Sigmoid colon (tissue), 7 donors: ENCODE results near the gene NUDT9. TPM values are rescaled to one million over a fixed set of nuclear protein-coding genes. Genes with fewer than 3 reads are reported as not detected.
A peak's percentile ranks its signal among the peaks of the same experiment; 100 is the strongest.

Experiments
- DNase-seq: peaks from one replicate; pipeline ENCODE4 v3.0.0-alpha.2; 2019
- H3K27ac ChIP-seq, 4 donors: fragments of 200-600 bp; sonication (generic); one replicate each; pipeline ENCODE4 v1.5.1; 2016 to 2019; ENCODE audit warnings: mild to moderate bottlenecking in 1 of 4
- H3K27me3 ChIP-seq, 3 donors: fragments of 200-600 bp; sonication (generic); one replicate each; pipeline ENCODE4 v1.5.1; 2019; ENCODE audit warnings: mild to moderate bottlenecking in 1 of 3
- H3K36me3 ChIP-seq, 4 donors: fragments of 200-600 bp; sonication (generic); one replicate each; pipeline ENCODE4 v1.5.1; 2016 to 2019
- H3K4me1 ChIP-seq, 4 donors: fragments of 200-600 bp; sonication (generic); one replicate each; pipeline ENCODE4 v1.5.1; 2017 to 2019
- H3K4me3 ChIP-seq, 4 donors: fragments of 200-600 bp; sonication (generic); one replicate each; pipeline ENCODE4 v1.5.1; 2017 to 2019; ENCODE audit warnings: mild to moderate bottlenecking in 2 of 4, moderate library complexity in 1 of 4
- H3K9me3 ChIP-seq, 4 donors: fragments of 200-600 bp in 3 of 4; sonication (generic) in 3 of 4; one replicate each; pipeline versions ENCODE4 v1.5.1 to v1.6.1; 2013 to 2019
- CTCF ChIP-seq, 4 experiments: fragments of 450-650 bp in 3 of 4; fragments of 200-600 bp in 1 of 4; IDR thresholded peaks; one replicate each; pipeline ENCODE4 v1.5.1; 2016 to 2019; ENCODE audit warnings: antibody characterized with exemption in 4 of 4, mild to moderate bottlenecking in 3 of 4, moderate library complexity in 2 of 4
- EP300 ChIP-seq, 4 donors: sonication (generic); formaldehyde crosslinking; IDR thresholded peaks; one replicate each; pipeline ENCODE4 v1.6.1; 2017; ENCODE audit warnings: antibody characterized with exemption in 4 of 4
- POLR2A ChIP-seq, 2 donors: fragments of 450-650 bp; IDR thresholded peaks; one replicate each; pipeline ENCODE4 v1.6.1; 2016; ENCODE audit warnings: antibody characterized with exemption in 2 of 2, mild to moderate bottlenecking in 2 of 2, moderate library complexity in 2 of 2
- POLR2AphosphoS5 ChIP-seq, 4 donors: sonication (generic); formaldehyde crosslinking; IDR thresholded peaks; one replicate each; pipeline ENCODE4 v1.6.1; 2017; ENCODE audit warnings: antibody characterized with exemption in 4 of 4
- WGBS, 2 donors: extraction: QIAGEN DNeasy Blood & Tissue Kit; methylation state at CpG; one replicate each; pipeline ENCODE4 v1.1.7; 2013; 5-methylcytosine and 5-hydroxymethylcytosine counted together
- intact Hi-C: fragments of 100-400 bp; cut with DNase I; formaldehyde crosslinking; loops from one replicate; pipeline ENCODE4 v1.15.1; 2023
- polyA plus RNA-seq, 3 donors: library from polyadenylated mRNA; stranded (reverse); fragments of 200-250 nt; gene quantifications; one replicate each; pipeline ENCODE4 v1.2.3, GENCODE V29; 2013
- total RNA-seq, 4 donors: library from RNA; depleted of rRNA; stranded (reverse); fragments of >200 nt; gene quantifications; one replicate each; pipeline ENCODE4 v1.1.0, GENCODE V29; 2016
- donor health status: healthy with polysubstance abuse.
- donor health status: Bipolar disorder and iron deficiency.
- donor health status: healthy.

Gene NUDT9
- total and polyA plus RNA-seq, 7 donors, result 12.4 to 53.1 (median 25.2) TPM

- DNase-seq, result no peak
- Histone ChIP-seq H3K36me3 (peaks cover 20 to 60% (median 25%) of the 10 kb centered on the region in 4 donors), H3K27ac (peak overlapping the region; percentile 17 to 78 (median 72)), H3K4me1 (peaks cover 0 to 63% (median 53%) of the 10 kb centered on the region in 4 donors), H3K27me3 (no peaks in the 10 kb centered on the region), H3K4me3 (no peak overlapping the region), H3K9me3 (no peaks in the 10 kb centered on the region)
- no peak for TF ChIP-seq POLR2A (IDR thresholded peaks at IDR 0.05)
- peak in 1 of 4 experiments; percentile 27 for TF ChIP-seq CTCF (IDR thresholded peaks at IDR 0.05)
- TF ChIP-seq EP300 (IDR thresholded peaks at IDR 0.05), result no peak
- no peak for TF ChIP-seq POLR2AphosphoS5 (IDR thresholded peaks at IDR 0.05)
- 90 to 92% methylated on average over 2 of the region's 2 CpGs for WGBS, 2 donors
- intact Hi-C loops, result no loop called here
These were observed 74.8 kb downstream of the NUDT9 start for GRCh38 chr4:87497159-87497558.

- Histone ChIP-seq H3K27me3 (no peaks in the 10 kb centered on the region), H3K36me3 (peaks cover 20 to 56% (median 25%) of the 10 kb centered on the region in 4 donors), H3K27ac (peak overlapping the region; percentile 58 to 78 (median 72)), H3K4me3 (no peak overlapping the region), H3K9me3 (no peaks in the 10 kb centered on the region), H3K4me1 (peaks cover 0 to 63% (median 56%) of the 10 kb centered on the region in 4 donors)
- no peak for DNase-seq
- TF ChIP-seq POLR2A (IDR thresholded peaks at IDR 0.05) (no peak), POLR2AphosphoS5 (IDR thresholded peaks at IDR 0.05) (no peak), EP300 (IDR thresholded peaks at IDR 0.05) (no peak), CTCF (IDR thresholded peaks at IDR 0.05) (no peak)
- 87 to 89% methylated on average over 3 of the region's 3 CpGs for WGBS, 2 donors
- intact Hi-C loops, result no loop called here
These were observed 75.2 kb downstream of the NUDT9 start for GRCh38 chr4:87497578-87497977.

GRCh38 chr4:87498446-87498900, 76.1 kb downstream of the NUDT9 start:
- peak in 2 of 4 donors; percentile 26 to 37 for TF ChIP-seq POLR2AphosphoS5 (IDR thresholded peaks at IDR 0.05)
- no peak for TF ChIP-seq EP300 (IDR thresholded peaks at IDR 0.05)
- DNase-seq, result no peak
- Histone ChIP-seq H3K9me3 (no peaks in the 10 kb centered on the region), H3K36me3 (peaks cover 19 to 47% (median 21%) of the 10 kb centered on the region in 4 donors), H3K27ac (peak overlapping the region; percentile 58 to 78 (median 72)), H3K27me3 (no peaks in the 10 kb centered on the region), H3K4me3 (no peak overlapping the region), H3K4me1 (peaks cover 0 to 63% (median 55%) of the 10 kb centered on the region in 4 donors)
- intact Hi-C loops, result no loop called here
- 24 to 29% methylated on average over 5 of the region's 5 CpGs for WGBS, 2 donors

DNA sequence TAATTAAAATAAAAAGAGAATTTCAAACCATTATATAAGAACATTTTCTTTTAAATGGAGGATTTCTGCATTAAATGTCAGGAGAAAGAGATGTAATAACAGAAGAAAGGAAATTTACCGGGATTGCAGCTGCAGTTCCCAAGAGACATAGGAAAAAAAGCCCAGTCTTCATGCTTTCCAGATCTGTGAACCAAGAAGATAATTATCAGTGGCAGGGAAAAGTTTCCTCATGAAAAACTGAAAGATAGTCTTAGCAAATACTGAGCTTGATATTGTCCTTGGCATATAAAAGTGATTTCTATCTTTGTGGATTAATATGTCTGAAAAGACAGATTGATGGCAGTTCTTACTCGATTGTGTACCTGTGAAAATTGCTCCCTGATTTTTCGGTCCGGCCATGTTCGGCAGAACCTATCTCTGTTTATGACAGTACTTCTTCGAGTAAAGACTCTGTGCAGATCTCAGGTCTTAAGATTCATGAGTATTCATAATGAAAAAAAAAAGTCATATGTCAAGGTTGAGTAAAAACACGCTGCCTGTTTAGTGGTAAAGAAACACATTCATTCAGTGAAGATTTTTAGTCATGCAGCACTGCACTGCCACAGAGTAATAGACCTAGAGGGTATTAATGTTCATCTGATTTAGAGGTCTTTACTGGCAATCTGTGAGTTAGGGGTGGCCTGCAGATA, 77.2 kb downstream of the NUDT9 start:
- peak overlapping the region; percentile 58 to 78 (median 72) for H3K27ac ChIP-seq
- no peak for DNase-seq
- no peaks in the 10 kb centered on the region for H3K9me3 ChIP-seq
- TF ChIP-seq POLR2AphosphoS5 (IDR thresholded peaks at IDR 0.05) (peak in 3 of 4 donors; percentile 60 to 80 (median 76)), CTCF (IDR thresholded peaks at IDR 0.05) (no peak), EP300 (IDR thresholded peaks at IDR 0.05) (peak in 1 of 4 donors; percentile 17), POLR2A (IDR thresholded peaks at IDR 0.05) (no peak)
- H3K4me1 ChIP-seq, result peaks cover 0 to 60% (median 50%) of the 10 kb centered on the region in 4 donors
- H3K36me3 ChIP-seq, result peaks cover 8 to 36% (median 13%) of the 10 kb centered on the region in 4 donors
- H3K4me3 ChIP-seq, result no peak overlapping the region
- H3K27me3 ChIP-seq, result no peaks in the 10 kb centered on the region
- WGBS, 2 donors, result 79 to 85% methylated on average over 7 of the region's 7 CpGs
- intact Hi-C loops, result no loop called here

- TF ChIP-seq CTCF (IDR thresholded peaks at IDR 0.05), result no peak
- no peak for TF ChIP-seq EP300 (IDR thresholded peaks at IDR 0.05)
- no peak for TF ChIP-seq POLR2AphosphoS5 (IDR thresholded peaks at IDR 0.05)
- no peak for TF ChIP-seq POLR2A (IDR thresholded peaks at IDR 0.05)
- peaks cover 0 to 64% (median 51%) of the 10 kb centered on the region in 4 donors for H3K4me1 ChIP-seq
- no peak for DNase-seq
- peaks cover 6 to 31% (median 12%) of the 10 kb centered on the region in 4 donors for H3K36me3 ChIP-seq
- no peaks in the 10 kb centered on the region for H3K27me3 ChIP-seq
- no peaks in the 10 kb centered on the region for H3K9me3 ChIP-seq
- H3K4me3 ChIP-seq, result no peak overlapping the region
- intact Hi-C loops, result no loop called here
- peak overlapping the region; percentile 58 to 78 (median 72) for H3K27ac ChIP-seq
- 59 to 79% methylated on average over 4 of the region's 4 CpGs for WGBS, 2 donors
These were observed 77.7 kb downstream of the NUDT9 start for GRCh38 chr4:87500092-87500462.
